ENCODE results near the gene LHFPL3.
"Not testable (repeated sequence)": the region's sequence is repeated elsewhere in the genome, so short reads cannot be mapped to it uniquely, and the experiment has no call there.

The LHFPL3 gene

GRCh38 chr7:104553074-104553473 is 224.7 kb downstream of the LHFPL3 start:
- Histone ChIP-seq H3K79me2 (ENCODE audit: control insufficient read depth, insufficient read depth, low read length) (no peaks in the 10 kb centered on the region), H3K4me3 (ENCODE audit: low read length) (no peak overlapping the region), H2AK5ac (ENCODE audit: low read length) (no peak overlapping the region), H2BK5ac (ENCODE audit: low read length) (no peak overlapping the region), H3K36me3 (ENCODE audit: control insufficient read depth, insufficient read depth, low read length) (no peaks in the 10 kb centered on the region), H3K79me1 (ENCODE audit: low read length) (no peaks in the 10 kb centered on the region), H3K18ac (ENCODE audit: low read length) (no peak overlapping the region), H3K23ac (ENCODE audit: low read length) (no peak overlapping the region), H3K4me1 (ENCODE audit: control insufficient read depth, low read depth, low read length) (no peaks in the 10 kb centered on the region), H2BK120ac (ENCODE audit: low read depth, low read length) (no peak overlapping the region), H3K9ac (ENCODE audit: low read length) (no peak overlapping the region), H3K27ac (ENCODE audit: low read depth, low read length) (no peak overlapping the region), H3K56ac (ENCODE audit: low read length) (no peak overlapping the region), H2BK15ac (replicated peaks; ENCODE audit: low read depth) (no peak overlapping the region), H4K8ac (ENCODE audit: low read depth, low read length) (no peak overlapping the region), H4K5ac (ENCODE audit: low read length) (no peak overlapping the region), H3K4me2 (ENCODE audit: low read length) (no peak overlapping the region), H3K27me3 (ENCODE audit: insufficient read depth, low read length, poor library complexity) (no peaks in the 10 kb centered on the region), H3K4ac (ENCODE audit: low read depth, low read length) (no peak overlapping the region)
- no peak for DNase-seq

GRCh38 chr7:104563350-104563901 is 235.0 kb downstream of the LHFPL3 start:
- H3K18ac ChIP-seq (ENCODE audit: low read length); H2AK5ac ChIP-seq (ENCODE audit: low read length); H3K23ac ChIP-seq (ENCODE audit: low read length); H2BK120ac ChIP-seq (ENCODE audit: low read depth, low read length); H2BK15ac ChIP-seq (replicated peaks; ENCODE audit: low read depth); H3K4me1 ChIP-seq (ENCODE audit: control insufficient read depth, low read depth, low read length); H3K27ac ChIP-seq (ENCODE audit: low read depth, low read length); H4K8ac ChIP-seq (ENCODE audit: low read depth, low read length); H3K56ac ChIP-seq (ENCODE audit: low read length); H3K4me3 ChIP-seq (ENCODE audit: low read length); H3K4ac ChIP-seq (ENCODE audit: low read depth, low read length); H3K27me3 ChIP-seq (ENCODE audit: insufficient read depth, low read length, poor library complexity); H3K79me1 ChIP-seq (ENCODE audit: low read length); H3K4me2 ChIP-seq (ENCODE audit: low read length); H3K79me2 ChIP-seq (ENCODE audit: control insufficient read depth, insufficient read depth, low read length); H2BK5ac ChIP-seq (ENCODE audit: low read length); H4K5ac ChIP-seq (ENCODE audit: low read length); H3K36me3 ChIP-seq (ENCODE audit: control insufficient read depth, insufficient read depth, low read length); DNase-seq; H3K9ac ChIP-seq (ENCODE audit: low read length): not testable (repeated sequence)
- WGBS (ENCODE audit: extremely low coverage, insufficient coverage, low lambda C conversion rate), result no CpG with 5 or more reads among the region's 22 CpGs

- Histone ChIP-seq H3K56ac (ENCODE audit: low read length) (no peak overlapping the region), H3K4me1 (ENCODE audit: control insufficient read depth, low read depth, low read length) (no peaks in the 10 kb centered on the region), H2BK5ac (ENCODE audit: low read length) (no peak overlapping the region), H2AK5ac (ENCODE audit: low read length) (no peak overlapping the region), H3K4ac (ENCODE audit: low read depth, low read length) (no peak overlapping the region), H3K18ac (ENCODE audit: low read length) (no peak overlapping the region), H3K23ac (ENCODE audit: low read length) (no peak overlapping the region), H2BK120ac (ENCODE audit: low read depth, low read length) (no peak overlapping the region), H3K27me3 (ENCODE audit: insufficient read depth, low read length, poor library complexity) (no peaks in the 10 kb centered on the region), H3K4me3 (ENCODE audit: low read length) (no peak overlapping the region), H4K8ac (ENCODE audit: low read depth, low read length) (no peak overlapping the region), H3K4me2 (ENCODE audit: low read length) (no peak overlapping the region), H4K5ac (ENCODE audit: low read length) (no peak overlapping the region), H3K36me3 (ENCODE audit: control insufficient read depth, insufficient read depth, low read length) (no peaks in the 10 kb centered on the region), H3K27ac (ENCODE audit: low read depth, low read length) (no peak overlapping the region), H3K79me2 (ENCODE audit: control insufficient read depth, insufficient read depth, low read length) (no peaks in the 10 kb centered on the region), H3K79me1 (ENCODE audit: low read length) (no peaks in the 10 kb centered on the region), H3K9ac (ENCODE audit: low read length) (no peak overlapping the region), H2BK15ac (replicated peaks; ENCODE audit: low read depth) (no peak overlapping the region)
- DNase-seq, result no peak
- WGBS (ENCODE audit: extremely low coverage, insufficient coverage, low lambda C conversion rate), result no CpG with 5 or more reads among the region's 3 CpGs
Observed at GRCh38 chr7:104569751-104570150, 241.3 kb downstream of the LHFPL3 start.

GRCh38 chr7:104572554-104572953 is 244.2 kb downstream of the LHFPL3 start:
- Histone ChIP-seq H3K23ac (ENCODE audit: low read length) (no peak overlapping the region), H3K4me2 (ENCODE audit: low read length) (no peak overlapping the region), H3K18ac (ENCODE audit: low read length) (no peak overlapping the region), H3K4me3 (ENCODE audit: low read length) (no peak overlapping the region), H2AK5ac (ENCODE audit: low read length) (no peak overlapping the region), H4K5ac (ENCODE audit: low read length) (no peak overlapping the region), H3K4ac (ENCODE audit: low read depth, low read length) (no peak overlapping the region), H3K27me3 (ENCODE audit: insufficient read depth, low read length, poor library complexity) (no peaks in the 10 kb centered on the region), H3K79me2 (ENCODE audit: control insufficient read depth, insufficient read depth, low read length) (no peaks in the 10 kb centered on the region), H3K4me1 (ENCODE audit: control insufficient read depth, low read depth, low read length) (no peaks in the 10 kb centered on the region), H2BK15ac (replicated peaks; ENCODE audit: low read depth) (no peak overlapping the region), H3K9ac (ENCODE audit: low read length) (no peak overlapping the region), H2BK5ac (ENCODE audit: low read length) (no peak overlapping the region), H3K27ac (ENCODE audit: low read depth, low read length) (no peak overlapping the region), H2BK120ac (ENCODE audit: low read depth, low read length) (no peak overlapping the region), H3K56ac (ENCODE audit: low read length) (no peak overlapping the region), H3K79me1 (ENCODE audit: low read length) (no peaks in the 10 kb centered on the region), H4K8ac (ENCODE audit: low read depth, low read length) (no peak overlapping the region), H3K36me3 (ENCODE audit: control insufficient read depth, insufficient read depth, low read length) (no peaks in the 10 kb centered on the region)
- DNase-seq, result no peak

GRCh38 chr7:104584620-104585019 is 256.2 kb downstream of the LHFPL3 start:
- Histone ChIP-seq H3K4ac (ENCODE audit: low read depth, low read length) (no peak overlapping the region), H3K27me3 (ENCODE audit: insufficient read depth, low read length, poor library complexity) (no peaks in the 10 kb centered on the region), H2AK5ac (ENCODE audit: low read length) (no peak overlapping the region), H3K23ac (ENCODE audit: low read length) (no peak overlapping the region), H3K27ac (ENCODE audit: low read depth, low read length) (no peak overlapping the region), H3K9ac (ENCODE audit: low read length) (no peak overlapping the region), H2BK120ac (ENCODE audit: low read depth, low read length) (no peak overlapping the region), H3K18ac (ENCODE audit: low read length) (no peak overlapping the region), H2BK5ac (ENCODE audit: low read length) (no peak overlapping the region), H3K79me1 (ENCODE audit: low read length) (no peaks in the 10 kb centered on the region), H3K4me2 (ENCODE audit: low read length) (no peak overlapping the region), H3K36me3 (ENCODE audit: control insufficient read depth, insufficient read depth, low read length) (no peaks in the 10 kb centered on the region), H3K56ac (ENCODE audit: low read length) (no peak overlapping the region), H3K4me1 (ENCODE audit: control insufficient read depth, low read depth, low read length) (no peaks in the 10 kb centered on the region), H4K8ac (ENCODE audit: low read depth, low read length) (no peak overlapping the region), H2BK15ac (replicated peaks; ENCODE audit: low read depth) (no peak overlapping the region), H4K5ac (ENCODE audit: low read length) (no peak overlapping the region), H3K79me2 (ENCODE audit: control insufficient read depth, insufficient read depth, low read length) (no peaks in the 10 kb centered on the region), H3K4me3 (ENCODE audit: low read length) (no peak overlapping the region)
- DNase-seq, result peak; percentile 26
- no CpG with 5 or more reads among the region's 3 CpGs for WGBS (ENCODE audit: extremely low coverage, insufficient coverage, low lambda C conversion rate)

- H3K27ac ChIP-seq (ENCODE audit: low read depth, low read length); H3K4me2 ChIP-seq (ENCODE audit: low read length); H3K27me3 ChIP-seq (ENCODE audit: insufficient read depth, low read length, poor library complexity); H3K36me3 ChIP-seq (ENCODE audit: control insufficient read depth, insufficient read depth, low read length); H3K18ac ChIP-seq (ENCODE audit: low read length); H3K23ac ChIP-seq (ENCODE audit: low read length); H3K79me1 ChIP-seq (ENCODE audit: low read length); H4K8ac ChIP-seq (ENCODE audit: low read depth, low read length); H4K5ac ChIP-seq (ENCODE audit: low read length); H3K4me1 ChIP-seq (ENCODE audit: control insufficient read depth, low read depth, low read length); H3K4me3 ChIP-seq (ENCODE audit: low read length); H2BK15ac ChIP-seq (replicated peaks; ENCODE audit: low read depth); H2AK5ac ChIP-seq (ENCODE audit: low read length); H3K79me2 ChIP-seq (ENCODE audit: control insufficient read depth, insufficient read depth, low read length); H3K56ac ChIP-seq (ENCODE audit: low read length); H3K4ac ChIP-seq (ENCODE audit: low read depth, low read length); H2BK5ac ChIP-seq (ENCODE audit: low read length); H2BK120ac ChIP-seq (ENCODE audit: low read depth, low read length); H3K9ac ChIP-seq (ENCODE audit: low read length); DNase-seq: not testable (repeated sequence)
- WGBS (ENCODE audit: extremely low coverage, insufficient coverage, low lambda C conversion rate), result no CpG with 5 or more reads among the region's 7 CpGs
Observed at GRCh38 chr7:104595591-104595990, 267.2 kb downstream of the LHFPL3 start.
